GM18498 (cell line): ENCODE results near the gene EDC4.
A peak's percentile ranks its signal among the peaks of the same experiment; 100 is the strongest.
"Not testable (repeated sequence)": the region's sequence is repeated elsewhere in the genome, so short reads cannot be mapped to it uniquely, and the experiment has no call there.

Experiments
- ATAC-seq: cut with Tn5 transposase; IDR thresholded peaks from one replicate; pipeline ENCODE4 v1.9.1; 2021; ENCODE audit warnings: mild to moderate bottlenecking, moderate library complexity; ENCODE audit not compliant: unreplicated experiment

The EDC4 gene, protein sequence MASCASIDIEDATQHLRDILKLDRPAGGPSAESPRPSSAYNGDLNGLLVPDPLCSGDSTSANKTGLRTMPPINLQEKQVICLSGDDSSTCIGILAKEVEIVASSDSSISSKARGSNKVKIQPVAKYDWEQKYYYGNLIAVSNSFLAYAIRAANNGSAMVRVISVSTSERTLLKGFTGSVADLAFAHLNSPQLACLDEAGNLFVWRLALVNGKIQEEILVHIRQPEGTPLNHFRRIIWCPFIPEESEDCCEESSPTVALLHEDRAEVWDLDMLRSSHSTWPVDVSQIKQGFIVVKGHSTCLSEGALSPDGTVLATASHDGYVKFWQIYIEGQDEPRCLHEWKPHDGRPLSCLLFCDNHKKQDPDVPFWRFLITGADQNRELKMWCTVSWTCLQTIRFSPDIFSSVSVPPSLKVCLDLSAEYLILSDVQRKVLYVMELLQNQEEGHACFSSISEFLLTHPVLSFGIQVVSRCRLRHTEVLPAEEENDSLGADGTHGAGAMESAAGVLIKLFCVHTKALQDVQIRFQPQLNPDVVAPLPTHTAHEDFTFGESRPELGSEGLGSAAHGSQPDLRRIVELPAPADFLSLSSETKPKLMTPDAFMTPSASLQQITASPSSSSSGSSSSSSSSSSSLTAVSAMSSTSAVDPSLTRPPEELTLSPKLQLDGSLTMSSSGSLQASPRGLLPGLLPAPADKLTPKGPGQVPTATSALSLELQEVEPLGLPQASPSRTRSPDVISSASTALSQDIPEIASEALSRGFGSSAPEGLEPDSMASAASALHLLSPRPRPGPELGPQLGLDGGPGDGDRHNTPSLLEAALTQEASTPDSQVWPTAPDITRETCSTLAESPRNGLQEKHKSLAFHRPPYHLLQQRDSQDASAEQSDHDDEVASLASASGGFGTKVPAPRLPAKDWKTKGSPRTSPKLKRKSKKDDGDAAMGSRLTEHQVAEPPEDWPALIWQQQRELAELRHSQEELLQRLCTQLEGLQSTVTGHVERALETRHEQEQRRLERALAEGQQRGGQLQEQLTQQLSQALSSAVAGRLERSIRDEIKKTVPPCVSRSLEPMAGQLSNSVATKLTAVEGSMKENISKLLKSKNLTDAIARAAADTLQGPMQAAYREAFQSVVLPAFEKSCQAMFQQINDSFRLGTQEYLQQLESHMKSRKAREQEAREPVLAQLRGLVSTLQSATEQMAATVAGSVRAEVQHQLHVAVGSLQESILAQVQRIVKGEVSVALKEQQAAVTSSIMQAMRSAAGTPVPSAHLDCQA (N-terminal part only)

DNA sequence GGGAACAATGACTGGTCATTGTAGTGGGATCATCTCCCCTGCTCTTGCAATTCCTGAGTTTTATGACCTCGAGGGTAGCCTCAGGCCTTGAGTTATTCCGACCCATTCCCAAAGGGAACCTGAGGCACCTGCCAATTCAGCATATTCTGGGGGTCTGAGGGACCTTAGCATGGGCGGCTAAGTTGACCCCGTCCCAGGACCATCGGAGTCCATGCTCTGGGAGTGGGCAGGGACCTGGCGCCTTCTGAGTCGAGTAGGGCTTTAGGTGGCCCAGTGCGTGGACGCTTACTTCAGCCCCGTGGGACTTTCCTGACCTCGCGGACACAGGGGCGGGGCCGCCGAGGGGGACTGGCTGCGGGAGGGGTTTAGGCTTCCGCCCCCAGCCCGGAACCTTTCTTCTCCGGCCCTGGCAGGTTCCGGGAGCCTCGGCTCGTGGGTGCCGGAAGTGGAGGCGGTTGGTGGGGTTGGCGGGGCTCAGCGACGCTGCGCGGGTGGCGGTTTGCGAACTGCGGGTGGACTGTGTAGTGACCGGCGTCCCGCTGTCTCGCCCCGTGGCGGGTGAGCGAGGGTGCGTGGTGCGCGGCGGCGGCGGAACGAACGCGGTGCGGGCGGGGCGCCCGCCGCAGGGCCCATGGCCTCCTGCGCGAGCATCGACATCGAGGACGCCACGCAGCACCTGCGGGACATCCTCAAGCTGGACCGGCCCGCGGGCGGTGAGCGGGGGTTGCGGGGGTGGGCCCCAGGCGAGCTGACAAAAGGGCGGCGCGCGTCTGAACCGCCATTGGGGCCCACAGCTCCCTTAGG, at the start of gene EDC4:
EDC4 (plus strand) TSS at position 422 of the 804 bp plus-strand sequence; CDS start at position 632, 210 bp downstream.
- peak; percentile 83 for ATAC-seq

DNA sequence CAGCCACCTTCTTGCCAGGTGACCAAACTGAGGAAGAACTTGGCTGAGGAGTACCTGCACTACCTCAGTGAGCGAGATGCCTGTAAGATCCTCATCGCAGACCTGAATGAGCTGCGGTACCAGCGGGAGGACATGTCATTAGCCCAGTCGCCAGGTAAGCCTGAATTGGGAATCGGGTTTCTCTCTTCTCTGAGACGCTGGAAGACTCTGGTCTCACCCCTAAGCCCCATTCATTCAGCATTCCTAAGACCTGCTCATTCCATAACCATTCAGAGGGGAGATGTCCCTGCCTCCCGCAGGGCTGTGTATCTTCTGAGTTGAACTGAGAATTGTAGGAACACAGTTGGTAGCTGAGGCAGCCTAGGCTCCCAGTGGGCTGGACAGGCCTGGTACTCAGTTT, 47.7 kb upstream of the EDC4 start:
- no peak for ATAC-seq

DNA sequence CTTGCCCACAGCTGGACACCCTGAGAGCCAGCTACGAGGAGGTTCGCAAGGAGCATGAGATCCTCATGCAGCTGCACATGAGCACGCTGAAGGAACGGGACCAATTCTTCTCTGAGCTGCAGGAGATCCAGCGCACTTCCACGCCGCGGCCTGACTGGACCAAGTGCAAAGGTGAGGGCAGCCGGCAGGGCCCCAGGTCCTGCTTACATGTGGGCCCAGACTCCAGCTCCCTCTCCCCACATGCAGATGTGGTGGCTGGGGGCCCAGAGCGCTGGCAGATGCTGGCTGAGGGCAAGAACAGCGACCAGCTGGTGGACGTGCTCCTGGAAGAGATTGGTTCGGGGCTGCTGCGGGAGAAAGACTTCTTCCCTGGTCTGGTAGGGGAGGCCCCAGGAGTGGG, 46.9 kb upstream of the EDC4 start:
- no peak for ATAC-seq

DNA sequence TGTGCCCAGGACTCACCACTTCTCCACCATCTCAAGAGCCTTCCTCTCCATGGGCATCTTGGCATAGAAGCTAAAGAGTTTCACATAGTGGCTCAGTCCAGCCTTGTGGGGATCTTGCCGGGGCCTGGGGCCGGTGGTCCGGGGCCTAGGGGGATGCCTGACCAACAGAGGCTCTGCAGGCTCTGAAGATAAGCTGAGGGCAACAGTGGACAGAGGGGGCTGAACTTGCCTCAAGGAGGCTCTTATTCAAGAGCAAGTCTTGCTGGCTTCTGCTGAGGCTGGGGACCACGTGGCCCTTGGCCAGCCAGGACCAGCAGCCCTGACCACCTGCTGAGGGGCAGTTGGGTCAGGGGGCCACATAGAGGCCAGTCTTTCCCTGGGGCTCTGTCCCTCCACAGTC, 44.2 kb upstream of the EDC4 start:
- ATAC-seq: no peak

DNA sequence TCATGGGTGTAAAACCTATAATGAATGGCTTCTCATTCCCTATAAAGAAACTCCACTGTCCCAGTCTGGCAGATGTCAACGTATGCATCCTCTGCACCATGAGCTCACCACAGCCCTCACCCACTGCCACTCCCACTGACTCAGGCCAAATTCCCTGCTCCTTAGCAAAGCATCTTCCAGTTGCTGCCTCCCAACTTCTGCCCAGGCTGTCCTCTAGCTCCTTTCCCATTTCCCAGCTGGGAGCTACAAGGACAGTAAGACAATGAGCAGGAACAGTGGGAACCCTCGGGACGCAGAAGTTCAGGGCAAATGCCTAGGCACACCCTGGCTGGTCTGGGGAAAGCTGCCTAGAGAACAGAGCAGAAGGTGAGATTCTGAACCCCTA, 39.8 kb upstream of the EDC4 start:
- ATAC-seq: no peak

DNA sequence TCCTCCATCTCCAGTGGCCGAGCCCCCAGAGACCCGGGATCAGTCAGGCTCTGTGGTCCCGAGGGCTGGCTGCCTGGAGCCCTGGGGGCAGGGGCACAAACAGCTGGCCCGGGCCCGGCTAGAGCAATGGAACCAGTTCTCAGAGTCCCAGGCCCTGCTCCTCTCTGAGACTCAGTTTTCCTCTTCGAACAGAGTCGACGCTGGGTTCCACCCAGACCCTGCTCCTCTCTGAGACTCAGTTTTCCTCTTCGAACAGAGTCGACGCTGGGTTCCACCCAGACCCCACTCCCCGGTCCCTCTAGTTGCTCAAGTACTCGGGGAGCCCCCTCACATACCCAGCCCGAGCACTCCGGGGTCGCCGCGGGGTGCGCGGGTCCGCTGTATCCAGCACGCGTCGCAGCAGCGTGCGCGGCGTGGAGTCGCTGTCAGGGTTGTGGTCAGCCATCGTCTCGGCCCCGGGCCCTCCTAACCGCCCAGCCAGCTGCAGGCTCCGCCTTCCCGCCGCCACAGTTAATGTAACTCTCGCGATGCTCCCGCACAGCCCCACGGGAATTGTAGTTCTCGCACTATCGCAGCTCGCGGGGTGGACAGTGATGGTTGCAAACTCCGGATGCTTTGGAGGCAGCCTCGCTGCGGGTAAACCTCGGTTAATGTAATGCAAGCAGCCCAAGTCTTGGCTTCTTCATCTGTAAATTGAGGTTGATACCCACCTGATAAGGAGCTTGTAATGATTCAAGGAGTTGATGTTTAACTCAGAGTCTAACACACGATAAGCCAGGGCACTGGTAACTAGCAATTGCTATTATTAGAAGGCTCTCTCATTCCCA, 39.2 kb upstream of the EDC4 start:
- peak; percentile 97 for ATAC-seq

DNA sequence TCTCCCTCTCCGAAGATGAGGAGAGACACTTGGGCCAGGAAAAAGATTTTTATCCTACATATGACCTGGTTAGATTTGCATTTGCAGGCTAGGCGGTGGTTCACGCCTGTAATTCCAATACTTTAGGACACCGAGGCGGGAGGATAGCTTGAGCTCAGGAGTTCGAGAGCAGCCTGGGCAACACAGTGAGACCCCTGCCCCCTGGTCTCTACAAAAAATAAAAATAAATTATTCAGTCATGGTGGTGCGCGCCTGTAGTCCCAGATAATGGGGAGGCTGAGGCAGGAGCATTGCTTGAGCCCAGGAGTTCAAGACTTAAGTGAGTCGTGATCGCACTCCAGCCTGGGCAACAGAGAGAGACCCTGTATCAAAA, 38.6 kb upstream of the EDC4 start:
- ATAC-seq: no peak

DNA sequence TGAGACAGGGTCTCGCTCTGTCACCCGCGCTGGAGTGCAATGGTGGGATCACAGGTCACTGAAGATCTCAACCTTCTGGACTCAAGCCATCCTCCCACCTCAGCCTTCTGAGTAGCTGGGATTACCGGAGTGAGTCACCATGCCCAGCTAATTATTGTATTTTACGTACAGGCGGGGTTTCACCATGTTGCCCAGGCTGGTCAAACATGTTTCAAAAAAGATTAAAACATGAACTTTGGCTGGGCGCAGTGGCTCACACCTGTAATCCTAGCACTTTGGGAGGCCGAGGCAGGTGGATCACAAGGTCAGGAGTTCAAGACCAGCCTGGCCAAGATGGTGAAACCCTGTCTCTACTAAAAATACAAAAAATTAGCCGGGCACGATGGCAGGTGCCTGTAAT, 35.7 kb upstream of the EDC4 start:
- not testable (repeated sequence) for ATAC-seq

DNA sequence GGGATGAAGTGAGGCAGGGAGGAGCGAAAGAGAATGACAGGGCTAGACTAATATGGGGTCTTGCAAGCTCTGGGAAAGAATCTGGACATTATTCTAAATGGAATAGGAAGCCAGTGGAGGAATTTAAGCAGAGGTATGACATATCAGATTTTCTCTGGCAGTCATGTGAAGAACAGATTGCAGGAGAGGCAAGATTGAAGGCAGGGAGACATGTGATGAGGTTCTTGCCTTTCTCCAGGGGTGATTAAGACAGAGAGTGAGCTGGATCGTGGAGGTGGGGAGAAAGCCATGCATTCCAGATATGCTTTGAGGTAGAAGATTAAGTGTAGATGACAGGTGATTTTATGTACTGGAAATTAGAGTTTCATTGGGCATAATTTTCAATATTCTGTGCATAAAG, 35.0 kb upstream of the EDC4 start:
- ATAC-seq: no peak

DNA sequence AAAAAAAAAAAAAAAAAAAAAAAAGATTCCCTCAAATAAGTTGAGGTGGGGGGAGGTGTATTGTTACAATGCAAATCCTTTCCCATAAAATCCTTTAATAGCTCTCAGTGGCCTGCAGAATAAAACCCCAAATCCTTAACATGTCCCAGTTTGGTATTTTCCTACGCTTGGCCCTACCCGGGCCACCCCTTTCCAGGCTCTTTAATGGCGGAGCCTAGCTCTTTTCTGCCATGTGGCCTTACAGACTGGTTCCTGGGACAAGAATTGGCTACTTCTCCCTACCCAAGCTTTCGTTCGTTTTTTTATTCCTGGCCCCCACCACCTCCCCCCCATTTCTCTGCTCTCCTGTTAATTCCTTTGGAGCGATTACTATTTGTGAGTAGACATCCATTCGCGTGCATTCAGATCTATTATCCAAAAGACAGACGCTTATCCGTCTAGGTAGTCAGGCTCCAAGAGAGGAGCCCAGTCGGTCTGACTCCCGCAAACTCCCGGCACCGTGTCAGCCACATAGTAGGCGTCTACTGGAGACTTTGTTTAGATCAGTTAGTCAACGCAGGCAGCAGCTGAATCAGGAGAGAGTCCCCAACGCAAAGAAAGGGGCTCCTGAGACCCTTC, 31.5 kb upstream of the EDC4 start:
- ATAC-seq: no peak

DNA sequence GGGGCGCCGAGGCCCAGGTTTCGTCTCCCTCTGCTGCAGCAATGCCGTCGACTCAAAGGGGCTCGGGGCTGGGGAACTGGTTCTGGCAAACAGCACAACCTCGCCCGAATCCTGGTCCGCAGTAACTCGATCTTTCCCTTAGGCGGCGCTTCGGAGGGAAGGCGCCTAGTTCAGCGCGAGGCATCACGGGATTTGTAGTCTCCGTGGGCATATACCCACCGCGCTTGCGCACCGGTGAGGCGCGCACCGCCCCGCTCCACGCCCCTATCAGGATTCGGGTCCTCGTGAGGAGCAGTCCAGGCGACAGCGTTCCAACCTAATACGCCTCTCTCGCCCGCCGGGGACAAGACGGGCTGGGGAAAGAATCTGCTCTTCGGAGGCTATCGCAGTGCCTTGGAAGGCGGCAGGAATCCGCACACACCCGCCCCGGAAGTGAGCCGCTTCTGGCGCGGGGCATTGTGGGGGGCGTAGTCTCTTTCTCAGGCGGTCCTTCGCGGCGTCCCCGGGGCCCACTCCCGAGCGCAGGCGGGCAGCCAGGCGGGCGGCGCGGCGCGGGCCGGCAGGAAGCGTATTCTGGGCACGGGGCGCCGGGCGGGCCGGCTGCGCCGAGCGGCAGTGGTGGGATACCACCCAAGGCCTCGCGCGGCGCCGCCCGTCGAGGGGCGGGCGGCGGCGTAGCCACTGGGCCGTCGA, 30.9 kb upstream of the EDC4 start, which contains the start of gene THAP11:
THAP11 (plus strand) TSS at position 505 of the 693 bp plus-strand sequence. CDS start 235 bp downstream, outside the sequence.
- peak; percentile 44 for ATAC-seq

DNA sequence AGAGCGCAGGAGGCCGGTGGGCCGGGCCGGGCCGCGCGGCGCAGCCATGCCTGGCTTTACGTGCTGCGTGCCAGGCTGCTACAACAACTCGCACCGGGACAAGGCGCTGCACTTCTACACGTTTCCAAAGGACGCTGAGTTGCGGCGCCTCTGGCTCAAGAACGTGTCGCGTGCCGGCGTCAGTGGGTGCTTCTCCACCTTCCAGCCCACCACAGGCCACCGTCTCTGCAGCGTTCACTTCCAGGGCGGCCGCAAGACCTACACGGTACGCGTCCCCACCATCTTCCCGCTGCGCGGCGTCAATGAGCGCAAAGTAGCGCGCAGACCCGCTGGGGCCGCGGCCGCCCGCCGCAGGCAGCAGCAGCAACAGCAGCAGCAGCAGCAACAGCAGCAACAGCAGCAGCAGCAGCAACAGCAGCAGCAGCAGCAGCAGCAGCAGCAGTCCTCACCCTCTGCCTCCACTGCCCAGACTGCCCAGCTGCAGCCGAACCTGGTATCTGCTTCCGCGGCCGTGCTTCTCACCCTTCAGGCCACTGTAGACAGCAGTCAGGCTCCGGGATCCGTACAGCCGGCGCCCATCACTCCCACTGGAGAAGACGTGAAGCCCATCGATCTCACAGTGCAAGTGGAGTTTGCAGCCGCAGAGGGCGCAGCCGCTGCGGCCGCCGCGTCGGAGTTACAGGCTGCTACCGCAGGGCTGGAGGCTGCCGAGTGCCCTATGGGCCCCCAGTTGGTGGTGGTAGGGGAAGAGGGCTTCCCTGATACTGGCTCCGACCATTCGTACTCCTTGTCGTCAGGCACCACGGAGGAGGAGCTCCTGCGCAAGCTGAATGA, 30.1 kb upstream of the EDC4 start:
- peak; percentile 18 for ATAC-seq

DNA sequence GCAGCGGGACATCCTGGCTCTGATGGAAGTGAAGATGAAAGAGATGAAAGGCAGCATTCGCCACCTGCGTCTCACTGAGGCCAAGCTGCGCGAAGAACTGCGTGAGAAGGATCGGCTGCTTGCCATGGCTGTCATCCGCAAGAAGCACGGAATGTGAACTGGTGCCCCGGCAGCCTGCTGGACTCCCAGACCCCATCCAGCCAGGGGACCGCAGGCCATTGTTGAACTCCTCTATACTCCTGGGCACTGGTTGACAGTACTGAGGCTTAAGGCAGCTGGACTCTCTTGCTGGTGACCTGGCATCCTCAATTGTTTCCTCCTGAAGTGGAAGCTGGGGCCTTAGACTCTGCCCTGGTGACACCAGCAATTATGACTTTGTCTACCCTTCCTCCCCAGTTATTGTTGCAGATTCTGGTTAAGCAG, 29.5 kb upstream of the EDC4 start:
- no peak for ATAC-seq

DNA sequence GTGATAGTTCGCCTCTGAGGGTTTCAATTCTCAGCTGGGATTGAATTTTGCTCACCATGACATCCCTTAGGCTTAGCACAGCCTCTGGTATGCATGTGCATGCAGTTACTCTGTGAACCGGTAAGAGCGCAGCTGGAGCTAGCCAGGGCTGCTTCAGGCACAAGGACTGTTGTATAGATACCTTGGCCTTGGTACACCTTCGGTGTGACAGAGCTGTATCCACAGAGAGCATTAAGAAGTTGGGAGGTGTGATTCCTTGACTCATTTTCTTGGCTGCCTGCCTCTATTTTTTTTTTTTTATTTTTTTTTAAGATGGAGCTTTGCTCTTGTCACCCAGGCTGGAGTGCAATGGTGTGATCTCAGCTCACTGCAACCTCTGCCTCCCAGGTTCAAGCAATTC, 28.4 kb upstream of the EDC4 start:
- ATAC-seq: no peak

DNA sequence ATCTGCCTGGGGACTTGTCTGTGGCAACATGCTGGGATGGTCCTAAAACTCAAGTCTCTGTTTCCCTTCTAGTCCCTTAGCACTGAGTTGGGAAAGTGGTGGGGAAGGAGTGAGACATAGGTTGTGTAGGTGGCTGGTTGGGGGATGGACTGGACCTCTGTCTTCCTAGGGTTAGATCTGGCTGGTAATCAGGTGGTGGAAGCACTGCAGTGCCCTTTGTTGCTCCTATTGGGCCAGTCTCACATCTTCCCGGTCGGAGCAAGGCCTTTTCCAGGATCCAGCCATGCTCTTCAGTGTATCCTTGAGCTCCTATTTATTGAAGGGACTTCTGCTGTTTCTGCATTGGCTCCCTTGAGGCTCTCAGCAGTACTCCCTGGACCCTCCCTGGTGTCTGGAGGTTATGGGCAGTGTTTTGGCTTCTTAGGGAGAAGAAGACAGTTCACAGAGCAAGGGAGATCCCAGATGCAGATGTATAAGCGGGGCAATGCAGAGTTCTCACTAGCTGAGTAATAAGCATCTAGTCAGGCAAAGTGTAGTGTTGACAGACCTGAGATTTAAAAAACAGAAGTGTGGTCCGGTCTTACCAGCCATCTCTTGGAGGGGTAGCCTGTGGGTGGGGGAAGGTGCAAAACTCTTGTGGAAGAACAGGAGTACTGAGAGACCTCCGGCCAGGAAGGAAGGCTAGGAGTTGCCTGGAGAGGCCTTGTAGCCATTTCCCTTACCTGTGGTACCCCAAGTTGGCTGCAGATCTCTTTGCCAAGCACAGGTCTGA, 27.4 kb upstream of the EDC4 start:
- no peak for ATAC-seq

DNA sequence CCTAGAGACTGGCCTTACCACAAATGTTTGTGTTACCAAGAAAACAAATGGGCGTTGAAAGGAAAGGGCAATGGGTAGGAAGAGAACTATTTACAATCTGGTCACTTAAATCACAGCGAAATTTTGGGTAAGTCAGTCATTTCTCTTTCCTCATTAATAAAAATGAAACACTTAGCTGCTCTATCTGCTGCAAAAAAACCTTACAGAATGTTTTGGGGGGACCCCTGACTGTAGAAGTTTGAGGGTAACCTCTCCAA, 26.9 kb upstream of the EDC4 start:
- ATAC-seq: no peak
